Lower lobe of right lung (tissue), 2 donors: Measurements from ENCODE around the gene TRPV4. TPM values are rescaled to one million over a fixed set of nuclear protein-coding genes. Genes with fewer than 3 reads are reported as not detected.

ENCODE experiments used
- ATAC-seq, 2 donors: fragments of 200-7000 bp; cut with Tn5 transposase; one replicate each; pipeline ENCODE4 v1.9.1; 2020 to 2022; ENCODE audit warnings: mild to moderate bottlenecking in 2 of 2, moderate library complexity in 2 of 2
- DNase-seq: peaks from one replicate; pipeline ENCODE4 v3.0.0-alpha.2; 2020
- H3K27ac ChIP-seq: fragments of 200-600 bp; one replicate; pipeline ENCODE4 v1.8.0; 2022
- H3K27me3 ChIP-seq: fragments of 200-600 bp; one replicate; pipeline ENCODE4 v1.8.0; 2022; ENCODE audit warnings: low read depth
- H3K36me3 ChIP-seq: fragments of 200-600 bp; one replicate; pipeline ENCODE4 v1.8.0; 2022; ENCODE audit warnings: mild to moderate bottlenecking
- H3K4me1 ChIP-seq: fragments of 200-600 bp; one replicate; pipeline ENCODE4 v1.8.0; 2022
- H3K4me3 ChIP-seq: fragments of 200-600 bp; one replicate; pipeline ENCODE4 v1.8.0; 2022; ENCODE audit warnings: mild to moderate bottlenecking
- H3K9me3 ChIP-seq: fragments of 200-600 bp; one replicate; pipeline ENCODE4 v1.8.0; 2022
- intact Hi-C: fragments of 100-400 bp; cut with DNase I; formaldehyde crosslinking; loops from one replicate; pipeline ENCODE4 v1.11.0; 2022
- total RNA-seq: library from RNA; stranded (reverse); fragmentation: NEBNext Ultra II Directional; extraction: Animal tissue kit (Norgen Biotek cat#: 25700); gene quantifications from one replicate; pipeline ENCODE4 v1.2.1, GENCODE V29; 2021
- TF ChIP-seq, protein P1 (sequence below): fragments of 200-600 bp; IDR thresholded peaks from one replicate; pipeline ENCODE4 v1.8.0; 2022; ENCODE audit warnings: antibody characterized with exemption, mild to moderate bottlenecking
- donor health status: DM: no; HTN: yes; CAD: no; lungs with severe emphysema.

The TRPV4 gene
- total RNA-seq, 1 donor from 2014 or later: 7.7 TPM

DNA sequence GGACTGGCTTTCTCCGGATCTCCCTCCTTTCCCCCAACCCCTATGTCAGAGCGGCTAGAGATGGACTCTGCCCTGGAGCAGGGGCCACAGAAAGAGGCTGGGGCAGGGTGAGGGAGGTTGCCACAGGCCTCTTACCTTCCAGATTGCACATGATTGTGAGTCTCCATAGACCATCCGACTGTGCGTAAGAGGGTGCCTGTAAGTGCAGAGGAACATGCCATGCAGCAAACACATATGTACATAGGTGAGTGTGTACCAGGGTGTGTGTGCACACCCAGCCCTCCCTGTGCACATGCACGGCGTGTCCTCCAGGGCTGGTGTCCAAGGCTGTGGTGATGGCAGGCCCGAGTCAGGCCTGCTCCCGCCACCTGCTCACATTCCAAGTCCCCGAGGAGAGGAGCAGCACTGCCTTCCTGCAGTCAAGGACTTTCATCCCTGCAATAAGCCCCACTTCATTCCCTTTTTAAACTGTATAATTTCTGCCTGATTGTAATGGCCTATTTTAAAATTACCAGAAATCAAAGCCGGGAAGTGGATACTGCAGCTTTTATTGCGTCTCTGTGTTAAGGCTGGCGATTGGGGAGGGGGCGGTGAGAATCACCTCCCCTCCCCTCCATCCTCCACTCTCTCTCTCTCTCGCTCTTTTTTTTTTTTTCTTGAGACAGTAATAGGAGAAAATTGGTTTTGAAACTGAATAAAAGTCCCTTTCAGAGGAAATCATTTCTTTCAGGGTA is 91.1 kb downstream of the TRPV4 start:
- Histone ChIP-seq H3K27me3 (peaks cover 3% of the 10 kb centered on the region), H3K4me3 (no peak overlapping the region), H3K36me3 (no peaks in the 10 kb centered on the region), H3K9me3 (no peaks in the 10 kb centered on the region), H3K4me1 (peaks cover 15% of the 10 kb centered on the region), H3K27ac (no peak overlapping the region)
- ATAC-seq: no peak
- TF ChIP-seq, protein P1, sequence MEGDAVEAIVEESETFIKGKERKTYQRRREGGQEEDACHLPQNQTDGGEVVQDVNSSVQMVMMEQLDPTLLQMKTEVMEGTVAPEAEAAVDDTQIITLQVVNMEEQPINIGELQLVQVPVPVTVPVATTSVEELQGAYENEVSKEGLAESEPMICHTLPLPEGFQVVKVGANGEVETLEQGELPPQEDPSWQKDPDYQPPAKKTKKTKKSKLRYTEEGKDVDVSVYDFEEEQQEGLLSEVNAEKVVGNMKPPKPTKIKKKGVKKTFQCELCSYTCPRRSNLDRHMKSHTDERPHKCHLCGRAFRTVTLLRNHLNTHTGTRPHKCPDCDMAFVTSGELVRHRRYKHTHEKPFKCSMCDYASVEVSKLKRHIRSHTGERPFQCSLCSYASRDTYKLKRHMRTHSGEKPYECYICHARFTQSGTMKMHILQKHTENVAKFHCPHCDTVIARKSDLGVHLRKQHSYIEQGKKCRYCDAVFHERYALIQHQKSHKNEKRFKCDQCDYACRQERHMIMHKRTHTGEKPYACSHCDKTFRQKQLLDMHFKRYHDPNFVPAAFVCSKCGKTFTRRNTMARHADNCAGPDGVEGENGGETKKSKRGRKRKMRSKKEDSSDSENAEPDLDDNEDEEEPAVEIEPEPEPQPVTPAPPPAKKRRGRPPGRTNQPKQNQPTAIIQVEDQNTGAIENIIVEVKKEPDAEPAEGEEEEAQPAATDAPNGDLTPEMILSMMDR: no peak
- intact Hi-C loops: no loop called here
- DNase-seq: peak; percentile 15

DNA sequence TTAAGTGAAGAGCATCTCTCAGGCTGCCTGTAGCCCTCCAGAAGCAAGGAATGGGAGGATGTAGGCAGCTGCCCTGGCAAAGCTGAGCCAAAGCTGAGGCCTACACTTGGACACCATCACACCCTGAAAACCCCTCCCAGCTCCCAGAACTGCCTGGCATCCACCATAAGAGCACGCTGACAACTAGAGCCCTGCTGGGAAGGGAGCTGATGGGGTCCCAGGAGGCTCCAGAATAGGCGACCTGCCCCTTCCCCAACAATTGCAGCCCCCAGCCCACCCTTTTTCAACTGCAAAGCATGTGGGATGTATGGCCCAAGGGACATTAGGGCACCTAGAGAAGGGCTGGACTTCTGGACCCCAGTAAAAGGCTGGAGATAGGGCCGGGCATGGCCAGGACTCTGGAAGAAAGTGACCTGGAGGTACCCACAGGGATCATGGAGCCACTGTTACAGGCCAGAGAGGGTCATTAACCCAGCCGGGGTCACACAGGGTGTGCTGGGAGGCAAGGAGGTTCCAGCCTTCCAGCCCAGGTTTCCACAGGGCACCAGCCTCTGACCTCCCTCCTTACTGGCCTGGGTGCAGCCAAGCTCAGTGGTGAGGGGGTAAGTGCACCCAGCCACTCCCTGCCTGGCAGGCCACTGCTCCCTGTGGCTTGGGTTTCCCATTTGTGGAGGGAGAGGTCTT is 91.8 kb downstream of the TRPV4 start:
- ATAC-seq (no peak), DNase-seq (peak; percentile 17)
- intact Hi-C loops: no loop called here

DNA sequence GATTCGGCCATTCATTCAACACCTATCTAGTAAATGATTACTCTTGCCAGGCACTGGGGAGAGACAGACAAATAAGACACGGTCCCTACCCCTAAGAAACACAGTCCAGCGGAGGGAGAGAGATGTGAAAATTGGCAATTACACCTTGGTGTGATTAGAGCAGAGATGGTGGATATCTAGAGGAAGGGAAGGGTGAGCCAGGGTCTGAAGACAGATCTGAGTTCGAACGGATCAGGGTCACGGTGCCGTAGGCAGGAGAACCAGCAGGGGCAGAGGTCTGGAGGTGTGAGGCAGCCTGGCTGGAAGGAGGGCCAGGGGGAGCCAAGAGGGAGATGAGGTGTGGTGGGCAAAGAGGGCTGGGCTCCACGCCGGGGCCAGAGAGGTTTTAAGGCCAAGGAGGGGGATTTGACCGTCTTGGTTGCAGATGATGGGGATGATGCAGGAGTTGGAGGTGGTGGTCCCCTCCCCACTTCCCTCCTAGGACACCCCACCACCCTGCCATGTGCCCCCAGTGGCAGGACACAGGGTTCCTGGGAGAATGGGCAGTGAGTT is 92.4 kb downstream of the TRPV4 start:
- intact Hi-C loops: no loop called here
- no peaks in the 10 kb centered on the region for H3K36me3 ChIP-seq
- DNase-seq: peak; percentile 31
- H3K27ac ChIP-seq: no peak overlapping the region
- no peak for ATAC-seq
- no peaks in the 10 kb centered on the region for H3K9me3 ChIP-seq
- H3K4me1 ChIP-seq: peaks cover 15% of the 10 kb centered on the region
- no peak overlapping the region for H3K4me3 ChIP-seq
- peaks cover 9% of the 10 kb centered on the region for H3K27me3 ChIP-seq
- TF ChIP-seq, protein P1: no peak

More for the DNA sequence above, 91.8 kb downstream of the TRPV4 start:
- no peaks in the 10 kb centered on the region for H3K9me3 ChIP-seq
- H3K4me3 ChIP-seq: no peak overlapping the region
- H3K36me3 ChIP-seq: no peaks in the 10 kb centered on the region
- TF ChIP-seq, protein P1: no peak
- H3K4me1 ChIP-seq: peaks cover 15% of the 10 kb centered on the region
- no peak overlapping the region for H3K27ac ChIP-seq
- H3K27me3 ChIP-seq: peaks cover 9% of the 10 kb centered on the region

DNA sequence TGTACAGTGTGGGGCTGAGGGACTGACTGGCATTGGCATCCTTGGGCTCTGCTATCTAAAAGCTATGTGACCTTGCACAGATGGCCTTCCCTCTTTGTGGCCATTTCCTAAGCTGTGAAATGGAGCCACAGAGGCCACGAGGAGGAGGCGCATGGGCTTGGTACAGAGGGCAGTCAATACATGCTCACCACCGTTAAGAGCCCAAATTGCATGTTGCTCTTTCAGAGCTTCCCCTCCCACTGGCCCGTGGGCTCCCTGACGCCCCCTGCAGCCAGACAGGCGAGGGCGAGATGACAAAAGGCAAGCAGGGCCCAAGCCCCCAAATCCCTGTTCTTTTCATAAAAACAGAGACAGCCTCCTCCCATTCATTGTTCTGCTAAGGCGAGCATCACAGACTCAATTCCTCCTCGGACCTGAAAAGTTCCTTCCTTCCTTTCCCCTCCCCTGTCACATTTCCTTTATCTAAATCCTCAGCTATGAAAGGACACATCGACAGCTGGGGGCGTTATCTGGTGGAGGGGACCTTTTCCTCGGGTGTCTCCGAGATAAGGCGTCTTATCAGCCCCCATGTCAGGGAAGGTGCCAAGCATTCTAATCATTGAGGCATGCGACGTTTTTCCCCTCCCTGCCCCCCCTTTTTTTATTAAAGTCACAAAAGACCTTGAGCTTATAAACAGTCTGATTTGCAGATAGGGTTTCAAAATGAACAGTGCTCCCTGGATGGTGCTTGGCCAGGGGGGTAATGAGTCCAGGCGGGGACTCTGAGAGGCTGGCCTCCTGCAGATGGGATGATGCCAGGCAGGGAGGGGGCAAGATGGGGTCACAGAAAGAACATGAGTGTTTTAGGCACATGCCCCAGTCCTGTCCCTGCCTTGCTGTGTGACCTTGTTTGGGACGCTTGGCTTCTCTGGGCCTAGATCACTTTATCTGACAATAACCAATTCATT is 93.2 kb downstream of the TRPV4 start:
- DNase-seq (peak; percentile 39), ATAC-seq (no peak)
- H3K27me3 ChIP-seq: peaks cover 15% of the 10 kb centered on the region
- intact Hi-C loops: no loop called here
- TF ChIP-seq, protein P1: no peak
- H3K36me3 ChIP-seq: no peaks in the 10 kb centered on the region
- no peak overlapping the region for H3K27ac ChIP-seq
- H3K4me1 ChIP-seq: peaks cover 13% of the 10 kb centered on the region
- no peak overlapping the region for H3K4me3 ChIP-seq
- no peaks in the 10 kb centered on the region for H3K9me3 ChIP-seq
